ENCODE measurements around the gene TANK.

Gene TANK

DNA sequence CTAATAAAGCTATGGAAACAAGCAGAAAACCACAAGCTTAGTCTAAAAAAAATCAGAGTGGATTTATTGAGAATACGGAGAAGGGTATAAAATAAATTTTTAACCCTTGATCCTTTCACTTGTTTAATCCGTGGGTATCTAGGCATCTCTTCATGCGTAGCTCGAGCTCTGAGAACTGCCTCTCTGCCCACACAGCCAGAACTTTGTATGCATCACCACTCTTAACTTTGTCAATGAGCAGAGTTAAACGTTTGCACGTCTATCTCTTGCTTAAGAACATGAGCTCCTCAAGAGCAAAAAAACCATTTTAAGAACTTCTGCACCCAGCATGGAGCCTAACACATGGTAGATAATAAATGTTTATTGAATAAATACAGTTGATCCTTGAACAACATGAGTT lies 26.9 kb upstream of the TANK start:
- DNase-seq (ENCODE audit: low spot score), result no peak

DNA sequence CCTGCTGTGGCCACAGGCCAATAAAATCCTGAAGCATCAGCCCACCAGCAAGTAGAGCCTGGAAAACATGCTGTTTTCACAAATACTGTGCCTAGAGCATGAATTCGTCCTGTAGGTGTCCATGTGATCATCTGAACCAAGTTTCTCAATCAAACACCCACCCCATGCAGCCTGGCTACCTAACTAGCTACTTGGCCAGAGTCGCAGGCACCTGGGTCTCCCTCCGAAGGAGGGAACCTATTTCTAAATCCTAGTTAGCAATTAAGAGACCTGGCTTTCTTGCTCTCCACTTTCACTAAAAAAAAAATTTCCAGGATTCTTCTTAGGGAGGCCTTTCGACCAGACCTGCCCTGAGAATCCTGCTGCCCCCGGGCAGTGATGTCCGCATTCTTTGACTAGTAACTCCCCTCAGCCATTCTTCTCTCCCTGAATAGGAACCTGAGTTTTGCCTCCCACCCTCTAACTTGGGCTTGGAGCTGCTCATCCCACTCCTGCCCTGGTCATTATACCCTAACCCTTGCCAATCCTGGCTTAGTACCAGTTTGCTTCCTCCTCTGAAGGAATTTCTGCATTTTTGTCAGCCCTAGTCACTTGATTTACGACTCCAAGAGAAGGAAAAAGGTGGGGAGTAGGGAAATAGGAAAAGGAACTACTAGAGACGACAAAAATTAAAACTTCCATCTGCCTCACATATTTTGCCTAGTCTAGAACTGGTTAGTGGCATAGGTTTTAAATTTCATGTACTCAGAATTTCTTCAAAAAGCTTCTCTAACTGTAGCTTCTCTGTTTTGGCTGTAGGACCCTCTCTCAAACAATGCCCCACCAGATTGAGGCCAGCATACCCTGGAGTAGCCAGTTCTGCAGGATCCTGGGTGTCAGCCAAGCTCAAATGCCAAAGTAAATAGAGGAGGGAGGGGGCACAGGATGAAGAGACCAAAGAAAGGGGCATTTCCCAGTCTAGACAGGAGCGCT lies 25.4 kb upstream of the TANK start:
- DNase-seq (ENCODE audit: low spot score), result no peak

DNA sequence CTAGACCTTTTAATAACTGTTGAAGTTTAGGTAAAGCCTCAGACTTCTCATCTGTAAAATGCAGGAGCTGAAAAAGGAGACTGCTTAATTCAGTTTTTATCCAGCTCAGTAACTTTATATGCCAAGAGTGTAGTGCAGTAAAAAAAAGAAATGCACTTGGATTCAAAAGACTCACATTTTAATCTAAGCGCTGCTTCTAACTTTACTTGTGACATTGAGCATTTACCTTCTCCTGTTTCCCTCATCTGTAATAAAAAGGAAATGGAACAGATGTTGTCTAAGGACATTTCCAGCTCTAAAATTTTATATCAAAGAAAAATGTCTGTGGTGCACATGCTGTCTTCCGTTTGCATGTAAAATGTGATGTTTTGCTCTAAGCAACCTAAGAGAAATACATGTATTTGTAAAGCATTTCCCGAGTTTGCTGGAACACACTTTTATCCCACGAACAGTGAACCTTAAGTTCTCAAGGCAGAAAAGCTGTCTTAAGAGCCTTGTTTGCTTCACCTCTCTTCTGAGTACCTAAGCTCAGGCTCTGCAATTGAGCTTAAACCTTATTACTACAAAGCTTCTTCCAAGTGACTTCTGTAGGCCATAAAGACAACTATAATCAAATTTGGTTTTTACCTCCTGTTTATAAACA lies 24.2 kb upstream of the TANK start:
- DNase-seq (ENCODE audit: low spot score), result no peak

DNA sequence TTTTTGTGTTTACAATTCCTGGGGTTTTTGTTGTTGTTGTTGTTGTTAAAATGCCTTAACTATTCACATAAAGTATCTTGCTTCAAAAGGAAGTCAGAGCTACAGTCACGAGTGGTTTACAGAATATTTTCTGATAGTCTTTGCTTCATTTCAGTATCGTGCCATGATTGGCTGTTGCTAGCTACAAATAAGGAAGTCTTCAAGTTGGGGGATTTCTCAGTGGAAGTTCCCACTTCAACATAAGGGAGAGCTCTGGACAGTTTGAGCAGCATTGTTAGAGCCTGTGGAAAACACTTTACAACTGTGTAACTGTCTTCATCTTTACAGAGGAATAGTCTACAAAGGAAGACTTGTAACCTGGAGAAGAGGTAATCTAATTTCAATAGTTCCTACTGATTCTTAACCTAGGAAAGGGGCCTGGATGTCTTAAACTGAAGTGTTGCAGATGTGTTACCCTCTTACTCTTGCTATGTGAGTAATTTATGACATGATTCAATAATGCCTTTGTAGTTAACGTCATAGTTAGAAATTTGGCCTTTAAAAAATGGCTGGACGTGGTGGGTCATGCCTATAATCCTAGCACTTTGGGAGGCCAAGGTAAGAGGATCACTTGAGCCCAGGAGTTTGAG lies 23.4 kb upstream of the TANK start:
- no peak for DNase-seq (ENCODE audit: low spot score)

DNA sequence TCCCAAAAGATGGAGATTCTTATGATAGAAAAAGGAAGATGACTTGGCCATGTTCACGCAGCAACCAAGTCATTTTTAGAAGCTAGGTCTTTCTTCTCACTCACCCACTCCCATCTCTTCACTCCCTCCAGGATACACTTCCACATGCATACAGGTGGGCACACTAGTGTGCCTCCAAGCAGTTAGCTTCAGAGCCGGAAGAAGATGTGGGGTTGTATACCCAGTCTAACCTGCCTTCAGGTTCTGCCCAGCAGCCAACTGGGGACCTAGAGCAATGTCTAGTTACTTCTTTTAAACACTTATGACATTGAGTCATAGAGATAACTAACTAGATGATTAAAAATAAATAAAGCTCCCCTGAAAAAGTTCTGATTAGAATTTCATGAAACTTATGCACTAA lies 21.8 kb upstream of the TANK start:
- no peak for DNase-seq (ENCODE audit: low spot score)

DNA sequence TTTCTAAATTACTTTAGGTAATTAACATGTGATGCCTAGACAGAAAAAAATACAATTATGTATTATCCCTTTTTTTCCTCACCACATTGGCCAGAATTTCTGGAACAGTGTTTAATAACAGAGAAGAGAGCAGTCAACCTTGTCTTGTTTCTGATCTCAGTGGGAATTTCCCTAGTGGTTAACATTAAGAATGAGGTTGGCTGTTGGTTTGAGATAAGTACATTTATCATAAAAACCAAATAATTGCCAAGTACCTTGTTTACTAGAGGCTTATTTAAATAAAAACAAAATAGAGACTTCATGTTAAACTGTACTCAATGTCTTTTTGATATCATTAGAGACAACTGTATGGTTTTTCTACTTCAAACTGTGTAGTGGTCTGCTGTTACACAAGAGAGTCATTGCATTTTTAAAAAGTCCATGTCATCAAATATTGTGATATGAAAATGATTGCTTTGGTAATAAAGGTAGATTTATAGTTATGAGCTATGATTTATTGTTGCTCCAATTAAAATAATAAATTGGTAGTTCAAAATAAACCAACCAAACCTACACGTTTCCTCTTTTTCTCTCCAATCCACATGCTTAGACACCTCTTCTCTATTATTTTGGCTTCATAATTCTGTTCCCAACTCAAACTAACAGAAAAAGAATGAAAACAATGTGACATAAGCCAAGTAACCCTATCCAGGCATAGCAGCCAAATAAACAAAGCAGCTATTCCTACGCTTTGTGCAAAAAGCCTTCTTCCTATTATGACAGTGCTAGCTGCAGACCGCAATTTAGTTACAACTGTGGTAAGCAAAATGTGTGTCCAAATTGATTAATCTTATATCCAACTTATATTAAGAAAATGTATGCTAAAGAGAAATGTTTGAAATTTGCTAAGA lies 20.9 kb upstream of the TANK start:
- no peak for DNase-seq (ENCODE audit: low spot score)

DNA sequence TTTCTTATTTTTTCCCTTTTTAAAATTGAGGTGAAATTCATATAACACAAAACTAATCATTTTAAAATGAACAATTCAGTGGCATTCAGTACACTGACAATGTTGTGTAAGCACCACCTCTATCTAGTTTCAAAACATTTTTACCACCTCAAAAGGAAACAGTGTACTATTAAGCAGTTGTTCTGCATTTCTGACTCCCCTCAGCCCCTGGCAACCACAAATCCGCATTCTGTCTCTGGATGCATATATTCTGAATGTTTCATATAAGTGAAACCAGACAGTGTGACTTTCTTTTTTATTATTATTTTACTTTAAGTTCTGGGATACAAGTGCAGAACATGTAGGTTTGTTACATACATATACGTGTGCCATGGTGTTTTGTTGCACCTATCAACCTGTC lies 19.2 kb upstream of the TANK start:
- no peak for DNase-seq (ENCODE audit: low spot score)

DNA sequence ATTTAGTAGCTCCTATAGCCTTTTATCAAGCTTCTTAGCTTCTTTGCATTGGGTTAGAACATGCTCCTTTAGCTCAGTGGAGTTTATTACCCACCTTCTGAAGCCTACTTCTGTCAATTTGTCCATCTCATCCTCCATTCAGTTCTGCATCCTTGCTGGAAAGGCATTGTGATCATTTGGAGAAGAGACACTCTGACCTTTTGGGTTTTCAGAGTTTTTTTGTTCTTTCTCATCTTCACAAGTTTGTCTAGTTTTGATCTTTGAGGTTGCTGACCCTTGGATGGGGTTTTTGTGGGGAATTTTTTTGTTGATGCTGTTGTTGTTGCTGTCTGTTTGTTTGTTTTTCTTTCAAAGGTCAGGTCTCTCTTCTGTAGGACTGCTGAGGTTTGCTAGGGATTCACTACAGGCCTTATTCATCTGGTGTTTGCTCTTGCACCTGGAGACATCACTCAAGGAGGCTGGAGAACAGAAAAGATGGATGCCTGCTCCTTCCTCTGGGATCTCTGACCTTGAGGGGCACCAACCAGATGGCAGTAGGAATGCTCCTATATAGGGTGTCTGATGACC lies 13.9 kb upstream of the TANK start:
- DNase-seq (ENCODE audit: low spot score), result no peak

DNA sequence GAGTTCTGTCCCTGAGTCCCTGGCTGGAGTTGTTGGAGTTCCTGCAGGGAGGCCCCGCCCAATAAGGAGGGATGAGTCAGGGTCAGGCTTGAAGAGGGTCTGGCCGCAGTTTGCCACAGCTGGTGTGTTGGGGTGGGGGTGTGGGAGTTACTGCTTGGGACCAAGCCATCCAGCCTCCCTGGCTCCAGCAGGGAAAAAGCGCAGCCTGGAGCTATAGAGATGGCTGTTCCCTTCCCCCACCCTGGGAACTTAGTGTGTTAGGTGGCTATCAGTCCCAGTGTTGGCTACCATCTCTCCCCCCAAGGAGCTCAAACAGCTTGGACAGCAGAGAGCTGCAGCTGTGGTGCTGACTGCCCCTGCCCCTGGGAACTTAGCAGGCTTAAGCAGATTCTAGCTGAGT lies 13.2 kb upstream of the TANK start:
- DNase-seq (ENCODE audit: low spot score), result no peak

DNA sequence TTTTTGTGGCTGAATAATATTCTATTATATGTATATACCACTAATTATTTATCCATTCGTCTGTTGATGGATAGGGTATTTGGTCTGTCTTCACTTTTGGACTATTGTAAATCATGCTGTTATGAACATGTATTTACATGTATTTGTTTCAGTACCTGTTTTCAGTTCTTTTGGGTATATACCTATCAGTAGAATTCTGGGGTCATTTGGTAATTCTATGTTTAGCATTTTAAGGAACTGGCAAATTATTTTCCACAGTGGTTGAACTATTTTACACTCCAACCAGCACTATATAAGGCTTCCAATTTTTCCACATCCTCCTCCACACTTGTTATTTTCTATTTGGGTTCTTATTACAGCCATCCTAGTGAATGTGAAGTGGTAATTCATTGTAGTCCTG lies 12.4 kb upstream of the TANK start:
- DNase-seq (ENCODE audit: low spot score), result no peak

DNA sequence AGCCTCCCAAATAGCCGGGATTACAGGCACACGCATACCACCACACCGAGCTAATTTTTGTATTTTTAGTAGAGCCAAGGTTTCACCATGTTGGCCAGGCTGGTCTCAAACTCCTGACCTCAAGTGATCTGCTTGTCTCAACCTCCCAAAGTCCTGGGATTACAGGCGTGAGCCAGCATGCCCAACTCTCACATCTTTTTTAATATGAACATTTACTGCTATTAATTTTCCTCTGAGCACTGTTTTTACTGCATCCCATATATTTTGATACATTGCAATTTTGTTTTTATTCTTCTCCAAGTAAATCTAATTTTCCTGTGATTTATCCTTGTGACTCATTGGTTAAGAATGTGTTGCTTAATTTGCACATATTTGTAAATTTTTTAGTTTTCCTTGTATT lies 9.5 kb upstream of the TANK start:
- no peak for DNase-seq (ENCODE audit: low spot score)

DNA sequence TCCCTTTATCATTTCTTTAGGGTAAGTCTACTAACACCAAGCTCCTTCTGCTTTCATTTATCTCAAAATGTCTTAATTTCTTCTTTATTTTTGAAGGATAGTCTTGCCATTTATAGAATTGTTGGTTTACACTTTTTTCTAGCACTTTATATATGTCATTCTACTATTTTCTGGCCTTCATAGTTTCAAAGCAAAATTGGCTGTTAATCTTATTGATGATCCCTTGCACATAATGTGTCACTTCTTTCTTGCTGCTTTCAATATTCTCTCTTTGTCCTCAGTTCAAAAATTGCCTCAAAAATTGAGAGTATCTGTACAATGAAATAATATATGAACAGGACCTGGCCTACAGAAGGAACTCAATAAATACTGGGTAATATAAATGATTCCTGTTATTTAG lies 7.9 kb upstream of the TANK start:
- no peak for DNase-seq (ENCODE audit: low spot score)

DNA sequence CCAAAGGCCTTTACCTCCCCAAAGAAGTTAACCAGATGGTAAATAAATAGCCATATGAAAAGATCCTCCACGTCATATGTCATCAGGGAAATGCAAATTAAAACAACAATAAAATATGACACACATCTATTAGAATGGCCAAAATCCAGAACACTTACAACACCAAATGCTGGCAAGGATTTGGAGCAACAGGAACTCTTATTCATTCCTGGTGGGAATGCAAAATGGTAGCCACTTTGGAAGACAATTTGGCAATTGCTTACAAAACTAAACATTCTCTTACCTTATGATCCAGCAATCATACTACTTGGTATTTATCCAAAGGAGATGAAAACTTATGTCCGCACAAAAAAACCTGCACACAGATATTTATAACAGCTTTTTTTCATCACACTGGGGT lies 1.3 kb upstream of the TANK start:
- DNase-seq (ENCODE audit: low spot score), result no peak

DNA sequence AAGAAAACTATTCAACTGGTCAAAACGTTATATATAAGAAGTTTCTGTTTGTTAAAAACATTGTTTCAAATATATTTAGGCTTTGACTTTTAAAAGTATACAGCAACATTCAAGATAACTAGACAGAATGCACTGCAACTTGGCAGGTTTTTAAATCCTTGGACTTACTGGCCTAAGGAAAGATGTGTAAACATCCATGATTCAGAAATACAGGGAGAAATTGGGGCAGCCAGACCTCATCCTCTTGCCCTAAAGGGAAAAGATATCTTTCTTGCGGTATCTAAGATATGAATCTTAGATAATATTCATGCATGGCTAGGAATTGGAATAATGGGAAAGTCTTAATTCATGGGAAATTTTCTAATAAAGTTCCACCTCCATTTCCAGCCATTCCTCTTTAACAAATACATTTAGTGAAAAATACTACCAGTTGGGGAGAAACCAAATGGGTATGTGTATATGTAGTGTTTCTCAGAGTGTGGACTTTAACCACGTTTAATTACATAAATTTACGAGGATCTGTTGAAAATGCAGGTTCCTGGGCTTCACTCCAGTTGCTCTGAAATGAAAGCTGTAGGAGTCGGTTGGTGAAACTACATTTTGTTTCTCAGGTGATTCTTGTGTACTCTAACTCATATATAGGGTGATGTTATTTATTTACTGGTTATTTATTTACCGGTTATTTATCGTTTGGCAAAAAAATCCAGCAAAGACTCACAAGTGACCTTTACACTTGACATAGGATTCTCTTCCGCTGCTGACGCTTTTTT lies 587 bp upstream of the TANK start:
- no peak for DNase-seq (ENCODE audit: low spot score)

DNA sequence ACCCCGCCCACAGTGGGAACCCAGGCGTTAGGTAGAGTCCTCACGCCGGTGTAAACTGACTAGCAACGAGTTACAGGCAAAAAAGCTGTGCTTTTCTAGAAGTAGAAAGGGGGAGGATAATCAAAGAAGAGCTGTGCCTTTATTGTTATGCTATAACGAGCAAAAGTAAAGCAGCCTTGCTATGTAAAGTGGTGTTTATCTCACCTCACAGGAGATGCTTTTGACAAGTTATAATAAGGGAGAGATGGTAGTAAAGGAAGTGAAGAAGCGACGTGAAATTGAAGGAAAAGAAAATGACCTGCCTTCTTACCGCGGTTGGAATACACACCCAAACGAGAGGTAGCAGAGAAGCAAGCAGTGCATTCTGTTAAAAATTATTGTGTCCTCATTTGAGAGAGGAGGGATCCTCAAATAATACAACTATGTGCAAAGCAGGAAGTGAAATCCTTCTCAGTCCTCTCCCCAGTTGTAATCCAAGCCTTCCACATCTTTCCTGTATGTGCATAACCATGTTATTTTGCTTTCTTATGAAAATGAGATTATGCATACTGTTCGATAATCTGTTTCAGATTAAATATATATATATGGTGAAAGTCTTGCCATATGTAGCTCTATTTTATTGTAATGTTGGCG lies 962 bp downstream of the TANK start:
- no peak for DNase-seq (ENCODE audit: low spot score)

DNA sequence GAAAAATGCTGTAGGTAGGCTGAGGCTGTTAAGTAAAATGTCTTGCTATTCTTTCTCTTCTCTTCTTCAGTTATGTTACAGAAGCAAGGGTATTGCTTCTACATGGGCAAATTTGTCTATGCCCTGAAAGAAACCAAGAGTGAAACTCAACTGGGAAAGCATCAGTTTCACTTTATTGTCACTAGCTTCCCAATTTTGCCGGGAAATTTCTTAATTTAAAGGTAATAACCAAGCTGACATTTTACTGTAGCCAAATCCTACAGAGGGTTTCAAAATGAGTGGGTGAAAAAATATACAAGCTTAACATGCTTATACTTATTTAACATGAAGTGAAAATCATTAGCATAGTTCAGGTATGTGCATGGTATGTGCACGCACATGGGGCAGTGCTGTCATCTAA lies 3.2 kb downstream of the TANK start:
- no peak for DNase-seq (ENCODE audit: low spot score)

DNA sequence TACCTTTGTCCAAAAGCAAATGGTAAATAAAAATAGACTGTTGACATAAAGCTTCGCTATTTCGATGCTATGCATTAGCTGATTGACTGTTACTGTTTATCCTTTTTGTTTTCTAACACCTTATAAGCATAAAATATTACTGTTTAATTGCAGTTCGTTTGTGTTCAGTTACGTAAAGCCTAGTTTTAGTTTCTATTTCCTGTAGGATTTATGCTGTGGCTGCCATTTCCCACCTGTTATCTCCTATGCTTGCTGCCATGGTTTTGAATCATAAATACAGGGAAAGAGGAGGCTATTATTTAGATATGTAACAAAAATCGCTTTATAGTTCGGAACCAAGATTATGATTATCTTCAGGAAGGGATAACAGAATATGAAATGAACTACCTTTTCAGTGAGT lies 3.9 kb downstream of the TANK start:
- no peak for DNase-seq (ENCODE audit: low spot score)

DNA sequence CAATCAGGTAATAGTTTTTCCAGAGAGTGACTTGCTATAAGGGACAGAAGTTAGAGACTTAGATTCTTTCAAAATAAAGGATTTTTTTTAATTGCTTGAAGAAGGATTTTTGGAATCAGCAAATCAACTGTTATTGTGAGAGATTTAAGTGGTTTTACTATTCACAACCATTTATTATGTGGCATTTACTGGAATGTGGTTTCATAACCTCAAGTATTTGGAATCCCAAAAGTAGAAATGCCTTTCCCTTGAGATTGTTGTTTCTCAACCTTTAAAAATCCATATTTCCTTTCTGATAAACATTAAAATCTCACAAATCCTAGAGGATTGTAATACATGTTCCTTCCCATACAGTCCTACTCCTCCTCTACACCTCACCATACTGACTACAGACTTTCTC lies 5.0 kb downstream of the TANK start:
- DNase-seq (ENCODE audit: low spot score), result no peak

DNA sequence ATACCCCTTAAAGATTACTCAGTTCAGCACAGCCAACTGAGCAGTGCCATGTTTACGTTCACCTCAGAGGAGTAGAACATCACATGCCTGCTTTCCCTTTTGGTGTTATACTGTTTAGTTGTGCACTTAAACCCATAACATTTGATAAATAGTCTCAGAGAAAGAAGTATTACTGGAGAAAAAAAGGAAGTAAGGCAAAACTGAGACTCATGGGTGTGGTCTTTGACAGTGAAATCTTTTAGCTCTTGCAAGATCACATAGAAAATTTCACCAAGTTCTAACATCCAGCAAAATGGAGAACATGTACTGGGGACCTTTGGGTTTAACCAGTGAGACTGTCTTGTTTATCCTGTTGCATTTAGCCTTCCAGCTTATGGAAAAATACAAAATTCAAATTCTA lies 5.6 kb downstream of the TANK start:
- no peak for DNase-seq (ENCODE audit: low spot score)

DNA sequence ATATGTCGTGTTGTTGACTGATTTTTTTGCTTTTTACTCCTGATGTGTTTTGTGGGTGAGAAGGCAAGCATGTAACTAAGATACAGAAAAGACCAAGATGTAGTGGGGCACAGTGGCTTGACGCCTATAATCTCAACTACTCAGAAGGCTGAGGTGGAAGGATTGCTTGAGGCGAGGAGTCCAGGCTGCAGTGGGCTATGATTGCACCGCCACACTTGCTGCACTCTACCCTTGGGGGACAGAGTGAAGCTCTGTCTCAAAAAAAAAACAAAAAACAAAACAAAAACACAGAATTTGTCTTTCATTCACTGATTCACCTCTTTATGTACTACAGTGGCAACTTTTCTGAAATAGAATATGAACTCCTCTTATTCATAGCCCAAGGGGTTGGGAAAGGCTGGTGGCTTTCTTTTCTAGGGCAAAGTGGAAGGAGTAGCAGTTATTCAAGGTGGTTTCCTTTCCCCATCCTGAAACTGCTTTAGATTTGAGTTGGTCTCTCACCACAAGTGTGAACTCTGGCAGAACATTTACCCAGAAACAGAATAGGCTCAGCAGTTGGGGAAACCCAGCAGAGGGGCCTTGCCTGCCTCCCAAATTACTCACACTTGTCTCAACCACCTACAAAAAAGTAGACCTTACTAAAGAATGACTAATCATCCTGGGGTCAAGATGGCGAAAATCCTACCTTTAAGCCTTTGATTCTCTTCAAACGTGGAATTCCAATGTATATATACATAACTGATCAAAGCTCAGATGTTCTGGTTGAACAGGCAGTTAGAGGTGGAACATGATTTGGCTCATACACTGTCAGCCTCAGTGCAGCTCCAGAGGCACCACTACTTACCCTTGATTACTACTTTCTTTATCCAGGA lies 6.5 kb downstream of the TANK start:
- DNase-seq (ENCODE audit: low spot score), result no peak
